Loucy (cell line): ENCODE data around the gene OSBPL9.

Source experiments
- H2AFZ ChIP-seq: fragments of 200-600 bp; sonication (generic); 2 replicates; pipeline ENCODE4 v1.6.0; 2016; ENCODE audit warnings: antibody characterized with exemption, mild to moderate bottlenecking, low read length, moderate library complexity
- H3F3A ChIP-seq: fragments of 200-600 bp; 2 replicates; pipeline ENCODE4 v1.6.0; 2016; ENCODE audit warnings: antibody characterized with exemption, low read depth, mild to moderate bottlenecking
- H3K27me3 ChIP-seq: fragments of 200-600 bp; sonication (generic); 2 replicates; pipeline ENCODE4 v1.6.1; 2014; ENCODE audit warnings: low read length, mild to moderate bottlenecking; ENCODE audit not compliant: insufficient read depth, poor library complexity, severe bottlenecking
- H3K36me3 ChIP-seq: fragments of 200-600 bp; sonication (generic); 2 replicates; pipeline ENCODE4 v1.6.1; 2016; ENCODE audit warnings: low read length; ENCODE audit not compliant: insufficient read depth
- H3K4me1 ChIP-seq: fragments of 200-600 bp; sonication (generic); 2 replicates; pipeline ENCODE4 v1.5.1; 2014; ENCODE audit warnings: low read length, mild to moderate bottlenecking; ENCODE audit not compliant: insufficient read depth, poor library complexity, severe bottlenecking
- H3K4me2 ChIP-seq: fragments of 200-600 bp; sonication (generic); 2 replicates; pipeline ENCODE4 v1.6.0; 2014; ENCODE audit warnings: antibody characterized with exemption, low read length, low read depth, mild to moderate bottlenecking; ENCODE audit not compliant: poor library complexity, severe bottlenecking
- H3K4me3 ChIP-seq: fragments of 200-600 bp; sonication (generic); 2 replicates; pipeline ENCODE4 v1.5.1; 2014; ENCODE audit warnings: low read length, mild to moderate bottlenecking, mixed read lengths; ENCODE audit not compliant: poor library complexity, severe bottlenecking
- H3K79me2 ChIP-seq: fragments of 200-600 bp; sonication (generic); 2 replicates; pipeline ENCODE4 v1.6.1; 2014; ENCODE audit warnings: low read length; ENCODE audit not compliant: insufficient read depth
- H3K9ac ChIP-seq: fragments of 200-600 bp; sonication (generic); 2 replicates; pipeline ENCODE4 v1.6.0; 2014; ENCODE audit warnings: mild to moderate bottlenecking, low read depth, low read length, moderate library complexity; ENCODE audit not compliant: poor library complexity, severe bottlenecking
- H3K9me2 ChIP-seq: fragments of 200-600 bp; sonication (generic); replicated peaks from 2 replicates; pipeline ENCODE4 v1.6.1; 2016; ENCODE audit warnings: low read depth, low read length, mixed read lengths
- H3K9me3 ChIP-seq: fragments of 200-600 bp; sonication (generic); 2 replicates; pipeline ENCODE4 v1.6.1; 2014; ENCODE audit warnings: mild to moderate bottlenecking, antibody characterized with exemption, low read length, low read depth; ENCODE audit not compliant: insufficient read depth
- H4K20me1 ChIP-seq: fragments of 200-600 bp; sonication (generic); 2 replicates; pipeline ENCODE4 v1.6.0; 2014; ENCODE audit warnings: antibody characterized with exemption, low read length, mild to moderate bottlenecking; ENCODE audit not compliant: insufficient read depth, poor library complexity, severe bottlenecking
- CTCF ChIP-seq: fragments of 200-600 bp; sonication (generic); conservative IDR thresholded peaks from 2 replicates; pipeline ENCODE4 v1.5.1; 2014; ENCODE audit warnings: mild to moderate bottlenecking, antibody characterized with exemption, low read length
- EZH2phosphoT487 ChIP-seq: fragments of 200-600 bp; IDR thresholded peaks from 2 replicates; pipeline ENCODE4 v1.6.1; 2018; ENCODE audit warnings: antibody characterized with exemption, mild to moderate bottlenecking, moderate library complexity, borderline replicate concordance

Gene OSBPL9

GRCh38 chr1:51622455-51622913 lies 5.6 kb downstream of the OSBPL9 start:
- Histone ChIP-seq H3K9ac (peak overlapping the region; percentile 48), H3K79me2 (peaks cover 88% of the 10 kb centered on the region), H3K4me2 (peak overlapping the region; percentile 93), H4K20me1 (peaks cover 3% of the 10 kb centered on the region), H3K4me1 (peaks cover 76% of the 10 kb centered on the region), H3K27me3 (no peaks in the 10 kb centered on the region), H3K4me3 (peak overlapping the region; percentile 47), H3K9me2 (no peaks in the 10 kb centered on the region), H3K36me3 (no peaks in the 10 kb centered on the region), H3K9me3 (no peaks in the 10 kb centered on the region), H3F3A (0 out of 2 replicates have a peak, but pooled peaks cover 2% of the 10 kb centered on the region), H2AFZ (no peak overlapping the region)
- TF ChIP-seq EZH2phosphoT487 = no peak
- TF ChIP-seq CTCF = no peak

- H3K9me2 ChIP-seq = no peaks in the 10 kb centered on the region
- peaks cover 87% of the 10 kb centered on the region for H3K79me2 ChIP-seq
- H3K4me1 ChIP-seq = peaks cover 79% of the 10 kb centered on the region
- H2AFZ ChIP-seq = no peak overlapping the region
- H3K27me3 ChIP-seq = no peaks in the 10 kb centered on the region
- 0 out of 2 replicates have a peak, but pooled peaks cover 2% of the 10 kb centered on the region for H3F3A ChIP-seq
- H4K20me1 ChIP-seq = peaks cover 6% of the 10 kb centered on the region
- peak overlapping the region; percentile 93 for H3K4me2 ChIP-seq
- peak overlapping the region; percentile 48 for H3K9ac ChIP-seq
- H3K4me3 ChIP-seq = peak overlapping the region; percentile 47
- H3K9me3 ChIP-seq = no peaks in the 10 kb centered on the region
- TF ChIP-seq EZH2phosphoT487 = no peak
- no peak for TF ChIP-seq CTCF
- H3K36me3 ChIP-seq = no peaks in the 10 kb centered on the region
Observed at GRCh38 chr1:51623025-51623424, 6.1 kb downstream of the OSBPL9 start.

- Histone ChIP-seq H3K4me2 (peak overlapping the region; percentile 93), H3K36me3 (no peaks in the 10 kb centered on the region), H4K20me1 (peaks cover 9% of the 10 kb centered on the region), H3K4me3 (peak overlapping the region; percentile 47), H3K9me2 (no peaks in the 10 kb centered on the region), H3K4me1 (peaks cover 75% of the 10 kb centered on the region), H3K79me2 (peaks cover 87% of the 10 kb centered on the region), H2AFZ (no peak overlapping the region), H3F3A (no peaks in the 10 kb centered on the region), H3K9ac (peak overlapping the region; percentile 48), H3K9me3 (no peaks in the 10 kb centered on the region), H3K27me3 (no peaks in the 10 kb centered on the region)
- TF ChIP-seq CTCF = no peak
- no peak for TF ChIP-seq EZH2phosphoT487
Observed at GRCh38 chr1:51623450-51623849, 6.6 kb downstream of the OSBPL9 start.
